Endothelial cell of umbilical vein (primary cell): ENCODE data around the gene RNF130. TPM values are rescaled to one million over a fixed set of nuclear protein-coding genes. Genes with fewer than 3 reads are reported as not detected.

ENCODE experiments used
- BruUV-seq: library from RNA; stranded (reverse); fragments of 400-500 nt; replicated peaks from 2 replicates; lab custom pipeline; 2021; lab: Mats Ljungman, UMichigan
- CTCF ChIA-PET: fragments of 300-600, 350-600 bp; sonication (Branson Sonifier 250); formaldehyde crosslinking; loops from one replicate; lab custom pipeline; 2021; ENCODE audit warnings: antibody characterized with exemption, inconsistent platforms; lab: Charles Lee
- POLR2A ChIA-PET: fragments of 300-600, 350-600 bp; sonication (Branson Sonifier 250); formaldehyde crosslinking; loops from one replicate; lab custom pipeline; 2021; ENCODE audit warnings: antibody characterized with exemption, inconsistent platforms; lab: Charles Lee
- DNase-seq: peaks from one replicate; pipeline ENCODE4 v3.0.0-alpha.2; 2011; ENCODE audit warnings: low read depth, low spot score
- FAIRE-seq: peaks from 2 replicates; lab custom pipeline; 2011; peaks lifted over from hg19 to GRCh38; lab: Jason Lieb, UNC
- H2AFZ ChIP-seq: 2 replicates; pipeline ENCODE4 v1.6.0; 2012; ENCODE audit warnings: low read depth, low read length, control low read depth, inconsistent platforms
- H3K27ac ChIP-seq: 2 replicates; pipeline ENCODE4 v1.5.1; 2011; ENCODE audit warnings: low read depth, mild to moderate bottlenecking, control low read depth, low read length, moderate library complexity; ENCODE audit not compliant: insufficient read depth
- H3K27me3 ChIP-seq, 2 experiments: 2 replicates each; pipeline versions ENCODE4 v1.6.0 to v1.6.1; 2011; ENCODE audit warnings: low read length in 2 of 2, mixed read lengths in 1 of 2; ENCODE audit not compliant: control insufficient read depth in 2 of 2, insufficient read depth in 2 of 2
- H3K36me3 ChIP-seq, 2 experiments: 2 replicates in 1 of 2; 3 replicates in 1 of 2; pipeline ENCODE4 v1.5.1; 2011; ENCODE audit warnings: low read length in 2 of 2, mild to moderate bottlenecking in 1 of 2, moderate library complexity in 1 of 2; ENCODE audit not compliant: control insufficient read depth in 2 of 2, insufficient read depth in 2 of 2; ENCODE audit errors: extremely low read depth in 1 of 2
- H3K4me1 ChIP-seq: 3 replicates; pipeline ENCODE4 v1.5.1; 2011; ENCODE audit warnings: mild to moderate bottlenecking, low read length; ENCODE audit not compliant: control insufficient read depth, insufficient read depth; ENCODE audit errors: extremely low read depth
- H3K4me2 ChIP-seq: 2 replicates; pipeline ENCODE4 v1.6.1; 2011; ENCODE audit warnings: low read length, control low read depth, mixed read lengths; ENCODE audit not compliant: insufficient read depth
- H3K4me3 ChIP-seq, 3 experiments: fragments of 200-600 bp in 1 of 3; sonication (generic), shearing (Covaris generic) in 1 of 3; replicated peaks in 1 of 3; 2 replicates each; pipeline ENCODE4 v1.5.1; 2011 to 2016; ENCODE audit warnings: control low read depth in 3 of 3, low read length in 3 of 3, mild to moderate bottlenecking in 2 of 3, inconsistent platforms in 1 of 3, low read depth in 1 of 3, moderate library complexity in 1 of 3; ENCODE audit not compliant: insufficient read depth in 1 of 3
- H3K79me2 ChIP-seq: 2 replicates; pipeline ENCODE4 v1.6.0; 2012; ENCODE audit warnings: low read length, inconsistent platforms; ENCODE audit not compliant: control insufficient read depth, insufficient read depth
- H3K9ac ChIP-seq: replicated peaks from 2 replicates; pipeline ENCODE3; 2011; ENCODE audit warnings: low read length, control low read depth; ENCODE audit not compliant: insufficient read depth; ENCODE audit errors: extremely low read depth
- H3K9me1 ChIP-seq: replicated peaks from 3 replicates; pipeline ENCODE4 v1.6.0; 2011; ENCODE audit warnings: mild to moderate bottlenecking, low read length; ENCODE audit not compliant: control insufficient read depth, insufficient read depth; ENCODE audit errors: extremely low read depth
- H3K9me3 ChIP-seq: replicated peaks from 2 replicates; pipeline ENCODE4 v1.5.1; 2012; ENCODE audit warnings: low read length, inconsistent platforms; ENCODE audit not compliant: control insufficient read depth, insufficient read depth
- H4K20me1 ChIP-seq: replicated peaks from 2 replicates; pipeline ENCODE3; 2011; ENCODE audit warnings: mild to moderate bottlenecking, low read length; ENCODE audit not compliant: control insufficient read depth, insufficient read depth; ENCODE audit errors: extremely low read depth
- CTCF ChIP-seq, 2 donors: IDR thresholded peaks; 1 replicate in 1 of 2; 2 replicates in 1 of 2; pipeline ENCODE4 v1.5.1; 2011; ENCODE audit warnings: low read length in 2 of 2, mild to moderate bottlenecking in 2 of 2, moderate library complexity in 2 of 2, control low read depth in 1 of 2, inconsistent platforms in 1 of 2, low read depth in 1 of 2; ENCODE audit not compliant: insufficient read depth in 1 of 2; ENCODE audit errors: extremely low read depth in 1 of 2
- EZH2 ChIP-seq: IDR thresholded peaks from 2 replicates; pipeline ENCODE4 v1.6.1; 2012; ENCODE audit warnings: borderline replicate concordance, low read depth, mild to moderate bottlenecking, moderate library complexity, low read length, inconsistent platforms; ENCODE audit not compliant: severe bottlenecking
- FOS ChIP-seq: IDR thresholded peaks from 2 replicates; pipeline ENCODE4 v1.6.1; 2011; ENCODE audit warnings: mild to moderate bottlenecking, low read length, moderate library complexity, borderline replicate concordance; ENCODE audit not compliant: insufficient read depth
- GATA2 ChIP-seq: IDR thresholded peaks from 2 replicates; pipeline ENCODE4 v1.7.0; 2011; ENCODE audit warnings: low read depth, mild to moderate bottlenecking, moderate library complexity, mixed read lengths, low read length; ENCODE audit not compliant: insufficient read length, insufficient read depth
- JUN ChIP-seq: IDR thresholded peaks from 2 replicates; pipeline ENCODE4 v1.6.1; 2011; ENCODE audit warnings: borderline replicate concordance, low read depth; ENCODE audit not compliant: insufficient read length, insufficient read depth
- MAX ChIP-seq: IDR thresholded peaks from 2 replicates; pipeline ENCODE4 v1.6.1; 2011; ENCODE audit not compliant: insufficient read depth, insufficient read length
- MYC ChIP-seq: IDR thresholded peaks from one replicate; pipeline ENCODE4 v1.6.1; 2011; ENCODE audit warnings: mild to moderate bottlenecking, low read depth, low read length
- POLR2A ChIP-seq: IDR thresholded peaks from 2 replicates; pipeline ENCODE4 v1.6.1; 2012; ENCODE audit warnings: low read depth, mild to moderate bottlenecking, control low read depth, low read length
- POLR2AphosphoS5 ChIP-seq: IDR thresholded peaks from 2 replicates; pipeline ENCODE4 v1.6.1; 2012; ENCODE audit warnings: low read depth, mild to moderate bottlenecking, control low read depth, low read length, moderate library complexity; ENCODE audit not compliant: insufficient read depth
- dilution Hi-C: fragments of 300-500 bp; cut with MboI; formaldehyde crosslinking; loops from one replicate; pipeline ENCODE4 v1.15.0; 2019; ENCODE audit warnings: low sequenced_read_pairs; ENCODE audit not compliant: extremely low pct_ligation_motif_present
- intact Hi-C: fragments of 100-400 bp; cut with micrococcal nuclease; formaldehyde crosslinking; loops from one replicate; pipeline ENCODE4 v1.10.0; 2022
- polyA plus RNA-seq, 4 experiments: library from polyadenylated mRNA; depleted of rRNA in 3 of 4; stranded (reverse) in 3 of 4; unstranded in 1 of 4; fragments of >200 nt; gene quantifications; 2 replicates each; pipeline versions ENCODE4 v1.2.1 to v1.2.3, GENCODE V29; 2011 to 2012; ENCODE audit warnings: missing spikeins in 1 of 4
- total RNA-seq: library from RNA; stranded (reverse); gene quantifications from 2 replicates; pipeline ENCODE4 v1.2.3, GENCODE V29; 2021

Gene RNF130
- total and polyA plus RNA-seq, 2 donors (not counting 3 experiments of a cell fraction or from before 2014, with no cell fraction given): 43.0 to 43.1 TPM

GRCh38 chr5:180053061-180053602 is 18.4 kb downstream of the RNF130 start:
- Histone ChIP-seq H3K4me3 (no peak overlapping the region), H3K9me3 (no peaks in the 10 kb centered on the region), H3K9me1 (no peaks in the 10 kb centered on the region), H3K4me2 (no peak overlapping the region), H3K27me3 (no peaks in the 10 kb centered on the region), H3K27ac (no peak overlapping the region), H3K79me2 (peaks cover 14% of the 10 kb centered on the region), H3K36me3 (no peaks in the 10 kb centered on the region), H3K9ac (no peak overlapping the region), H2AFZ (no peak overlapping the region), H3K4me1 (peaks cover 16% of the 10 kb centered on the region), H4K20me1 (no peaks in the 10 kb centered on the region)
- TF ChIP-seq CTCF (IDR thresholded peaks at IDR 0.05; ENCODE audit: extremely low read depth in 1 of 2, insufficient read depth in 1 of 2, low read depth in 1 of 2, low read length in 2 of 2): no peak
- TF ChIP-seq GATA2: no peak
- TF ChIP-seq MAX: no peak
- TF ChIP-seq MYC: no peak
- no peak for TF ChIP-seq FOS
- TF ChIP-seq POLR2A: no peak
- TF ChIP-seq JUN: no peak
- TF ChIP-seq EZH2: no peak
- TF ChIP-seq POLR2AphosphoS5: no peak
- intact Hi-C loops (no loop called here), dilution Hi-C loops (no loop called here)
- no TSS peak for BruUV-seq
- POLR2A ChIA-PET: no interaction called here
- FAIRE-seq (no peak), DNase-seq (no peak)
- CTCF ChIA-PET: interaction anchor here (0.9 kb wide), 1 partner anchor 21 kb away, joined by 3 read pairs; no protein-coding TSS in a partner anchor
